HCT116 (cell line): ENCODE results near the gene FOS. TPM values are rescaled to one million over a fixed set of nuclear protein-coding genes. Genes with fewer than 3 reads are reported as not detected.

Source experiments
- ATAC-seq: fragments of 200-7000 bp; cut with Tn5 transposase; 2 replicates; pipeline ENCODE4 v1.9.1; 2020; ENCODE audit warnings: mild to moderate bottlenecking, moderate library complexity
- BruUV-seq: library from RNA; stranded (reverse); fragments of 400-500 nt; replicated peaks from 2 replicates; lab custom pipeline; 2021; lab: Mats Ljungman, UMichigan
- CTCF ChIA-PET: fragments of 300-600 bp; sonication (Branson Sonifier 250); formaldehyde crosslinking; loops from one replicate; lab custom pipeline; 2021; ENCODE audit warnings: antibody characterized with exemption; lab: Charles Lee
- POLR2A ChIA-PET: fragments of 300-600, 350-600 bp; sonication (Branson Sonifier 250); formaldehyde crosslinking; loops from one replicate; lab custom pipeline; 2021; ENCODE audit warnings: antibody characterized with exemption; lab: Charles Lee
- RAD21 ChIA-PET, 2 experiments: fragments of 300-600 bp; sonication (Branson Sonifier 250); formaldehyde crosslinking; loops; one replicate each; lab custom pipeline; 2023; ENCODE audit warnings: low total read pairs in 2 of 2; ENCODE audit not compliant: uncharacterized antibody in 2 of 2, unreplicated experiment in 2 of 2, low non-redundant PET in 1 of 2; lab: Charles Lee
- DNase-seq: peaks from one replicate; pipeline ENCODE4 v3.0.0-alpha.2; 2010; ENCODE audit warnings: low read depth, low spot score
- H2AFZ ChIP-seq: fragments of 200-600 bp; shearing (Covaris generic), sonication (generic); 2 replicates; pipeline ENCODE4 v1.6.1; 2017; ENCODE audit warnings: low read depth, mixed run types, mixed read lengths, antibody characterized with exemption, low read length; ENCODE audit not compliant: poor library complexity, severe bottlenecking
- H3K27ac ChIP-seq: 2 replicates; pipeline ENCODE4 v1.5.1; 2012; ENCODE audit warnings: low read depth, low read length
- H3K27me3 ChIP-seq: fragments of 200-600 bp; sonication (generic); 2 replicates; pipeline ENCODE4 v1.6.1; 2016; ENCODE audit warnings: mixed run types, low read length, mixed read lengths; ENCODE audit not compliant: insufficient read depth
- H3K36me3 ChIP-seq, 2 experiments: fragments of 200-500 bp in 1 of 2; fragments of 200-600 bp in 1 of 2; sonication (Bioruptor generic) in 1 of 2; sonication (generic) in 1 of 2; 2 replicates each; pipeline versions ENCODE4 v1.5.1 to v1.6.1; 2014 to 2016; ENCODE audit warnings: low read length in 2 of 2, inconsistent platforms in 1 of 2, mixed read lengths in 1 of 2, mixed run types in 1 of 2; ENCODE audit not compliant: insufficient read depth in 2 of 2, control insufficient read depth in 1 of 2
- H3K4me1 ChIP-seq, 2 experiments: fragments of 200-600 bp in 1 of 2; sonication (generic) in 1 of 2; 2 replicates each; pipeline versions ENCODE4 v1.5.1 to v1.6.1; 2012 to 2017; ENCODE audit warnings: low read length in 2 of 2, inconsistent platforms in 1 of 2, mild to moderate bottlenecking in 1 of 2, mixed read lengths in 1 of 2, mixed run types in 1 of 2, moderate library complexity in 1 of 2; ENCODE audit not compliant: insufficient read depth in 2 of 2, control insufficient read depth in 1 of 2
- H3K4me2 ChIP-seq: fragments of 200-600 bp; sonication (generic); 2 replicates; pipeline ENCODE4 v1.6.1; 2017; ENCODE audit warnings: mixed run types, low read length, mixed read lengths
- H3K4me3 ChIP-seq, 2 experiments: fragments of 200-600 bp in 1 of 2; sonication (generic) in 1 of 2; replicated peaks in 1 of 2; 2 replicates each; pipeline ENCODE4 v1.5.1; 2011 to 2016; ENCODE audit warnings: low read length in 2 of 2, control low read depth in 1 of 2, low read depth in 1 of 2, mild to moderate bottlenecking in 1 of 2, mixed read lengths in 1 of 2, mixed run types in 1 of 2
- H3K79me2 ChIP-seq: fragments of 200-600 bp; sonication (generic); 2 replicates; pipeline ENCODE4 v1.6.1; 2017; ENCODE audit warnings: mild to moderate bottlenecking, mixed run types, low read length, moderate library complexity, mixed read lengths; ENCODE audit not compliant: insufficient read depth
- H3K9ac ChIP-seq: fragments of 200-600 bp; sonication (generic); 2 replicates; pipeline ENCODE4 v1.6.1; 2016; ENCODE audit warnings: low read length, mixed read lengths
- H3K9me2 ChIP-seq: fragments of 200-600 bp; sonication (generic), shearing (Covaris generic); 2 replicates; pipeline ENCODE4 v1.6.1; 2017; ENCODE audit warnings: mixed run types, mild to moderate bottlenecking, moderate library complexity; ENCODE audit not compliant: insufficient read depth
- H3K9me3 ChIP-seq, 2 experiments: fragments of 200-500 bp in 1 of 2; fragments of 200-600 bp in 1 of 2; sonication (Bioruptor generic) in 1 of 2; sonication (generic) in 1 of 2; 2 replicates each; pipeline ENCODE4 v1.6.1; 2014 to 2017; ENCODE audit warnings: low read length in 2 of 2, mixed read lengths in 2 of 2, inconsistent platforms in 1 of 2, low read depth in 1 of 2, mild to moderate bottlenecking in 1 of 2, mixed run types in 1 of 2, moderate library complexity in 1 of 2; ENCODE audit not compliant: control insufficient read depth in 1 of 2, insufficient read depth in 1 of 2
- H4K20me1 ChIP-seq: fragments of 200-600 bp; sonication (generic), shearing (Covaris generic); 2 replicates; pipeline ENCODE4 v1.6.1; 2017; ENCODE audit warnings: mixed run types, mild to moderate bottlenecking, moderate library complexity; ENCODE audit not compliant: insufficient read depth
- CEBPB ChIP-seq: IDR thresholded peaks from 2 replicates; pipeline ENCODE4 v1.6.1; 2012; ENCODE audit warnings: low read depth
- CTCF ChIP-seq, 3 experiments: fragments of 200-600 bp in 1 of 3; sonication (generic) in 1 of 3; IDR thresholded peaks in 2 of 3; conservative IDR thresholded peaks in 1 of 3; 2 replicates each; pipeline ENCODE4 v1.5.1; 2012 to 2017; ENCODE audit warnings: low read depth in 2 of 3, low read length in 2 of 3, antibody characterized with exemption in 1 of 3, borderline replicate concordance in 1 of 3, control low read depth in 1 of 3, mild to moderate bottlenecking in 1 of 3, mixed read lengths in 1 of 3, mixed run types in 1 of 3, moderate library complexity in 1 of 3; ENCODE audit not compliant: insufficient read depth in 1 of 3
- FOSL1 ChIP-seq: IDR thresholded peaks from 2 replicates; pipeline ENCODE4 v1.6.1; 2012; ENCODE audit warnings: low read depth
- JUND ChIP-seq: IDR thresholded peaks from 2 replicates; pipeline ENCODE4 v1.6.1; 2012
- POLR2A ChIP-seq: IDR thresholded peaks from 2 replicates; pipeline ENCODE4 v1.7.0; 2011; ENCODE audit warnings: borderline replicate concordance; ENCODE audit not compliant: insufficient read depth, insufficient read length; ENCODE audit errors: extremely low read depth
- RAD21 ChIP-seq: IDR thresholded peaks from 2 replicates; pipeline ENCODE4 v1.6.1; 2012; ENCODE audit warnings: low read depth, mild to moderate bottlenecking
- SP1 ChIP-seq: IDR thresholded peaks from 2 replicates; pipeline ENCODE4 v1.6.1; 2012; ENCODE audit warnings: low read depth
- SRF ChIP-seq: IDR thresholded peaks from 2 replicates; pipeline ENCODE4 v1.6.1; 2012; ENCODE audit warnings: low read depth
- TCF7L2 ChIP-seq: IDR thresholded peaks from 2 replicates; pipeline ENCODE4 v1.7.0; 2011; ENCODE audit warnings: borderline replicate concordance, inconsistent platforms; ENCODE audit not compliant: insufficient read depth, insufficient read length; ENCODE audit errors: extremely low read depth
- ZFX ChIP-seq: fragments of 450-650 bp; IDR thresholded peaks from 2 replicates; pipeline ENCODE4 v1.6.1; 2017
- intact Hi-C: fragments of 100-400 bp; cut with micrococcal nuclease; formaldehyde crosslinking; loops from 2 replicates; pipeline ENCODE4 v1.10.0; 2022
- total RNA-seq: library from RNA; stranded (reverse); gene quantifications from one replicate; pipeline ENCODE4 v1.2.1, GENCODE V29; 2021; ENCODE audit not compliant: unreplicated experiment
- TF ChIP-seq, protein P1 (sequence below): IDR thresholded peaks from 2 replicates; pipeline ENCODE4 v1.6.1; 2012

FOS gene
- total RNA-seq, 1 experiment from 2014 or later = 50.4 TPM

- Histone ChIP-seq H4K20me1 (no peaks in the 10 kb centered on the region), H3K4me1 (peaks cover 17 to 35% of the 10 kb centered on the region in 2 experiments), H3K9me3 (no peaks in the 10 kb centered on the region), H3K4me3 (peak overlapping the region in 1 of 2 experiments; percentile 25; a peak in 1 of 4 replicates), H3K9ac (peak overlapping the region; percentile 59), H3K27ac (peak overlapping the region; percentile 46), H3K36me3 (no peaks in the 10 kb centered on the region), H3K27me3 (no peaks in the 10 kb centered on the region), H2AFZ (peak overlapping the region; percentile 79), H3K79me2 (no peaks in the 10 kb centered on the region), H3K9me2 (no peaks in the 10 kb centered on the region), H3K4me2 (peak overlapping the region; percentile 82)
- ChIA-PET POLR2A (interaction anchor here (1.3 to 1.5 kb wide), 2 partner anchors 17 to 19 kb away, joined by 5 to 6 read pairs; partner anchors contain the start of gene FOS), CTCF (interaction anchor here (0.5 to 1.9 kb wide), 2 partner anchors 36 to 314 kb away, joined by 3 to 10 read pairs; no protein-coding TSS in a partner anchor), RAD21 (interaction anchor here in 1 of 2 experiments (1.5 kb wide), 1 partner anchor 35 kb away, joined by 4 read pairs; no protein-coding TSS in a partner anchor)
- TF ChIP-seq TCF7L2 = no peak
- no peak for TF ChIP-seq JUND
- no peak for TF ChIP-seq SP1
- TF ChIP-seq, protein P1, sequence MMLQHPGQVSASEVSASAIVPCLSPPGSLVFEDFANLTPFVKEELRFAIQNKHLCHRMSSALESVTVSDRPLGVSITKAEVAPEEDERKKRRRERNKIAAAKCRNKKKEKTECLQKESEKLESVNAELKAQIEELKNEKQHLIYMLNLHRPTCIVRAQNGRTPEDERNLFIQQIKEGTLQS = no peak
- no peak for TF ChIP-seq POLR2A
- no peak for TF ChIP-seq CEBPB
- no peak for TF ChIP-seq ZFX
- TF ChIP-seq SRF = no peak
- no peak for TF ChIP-seq FOSL1
- TSS peak; percentile 91 for BruUV-seq
- no peak for DNase-seq
- intact Hi-C loops = loop anchor here (1.0 to 2.0 kb wide), 3 partner anchors 19 to 83 kb away; partner anchors contain the start of genes FOS and TMED10
- ATAC-seq = peak; percentile 4
Observed at GRCh38 chr14:75259510-75259855, 19.1 kb upstream of the FOS start.

DNA sequence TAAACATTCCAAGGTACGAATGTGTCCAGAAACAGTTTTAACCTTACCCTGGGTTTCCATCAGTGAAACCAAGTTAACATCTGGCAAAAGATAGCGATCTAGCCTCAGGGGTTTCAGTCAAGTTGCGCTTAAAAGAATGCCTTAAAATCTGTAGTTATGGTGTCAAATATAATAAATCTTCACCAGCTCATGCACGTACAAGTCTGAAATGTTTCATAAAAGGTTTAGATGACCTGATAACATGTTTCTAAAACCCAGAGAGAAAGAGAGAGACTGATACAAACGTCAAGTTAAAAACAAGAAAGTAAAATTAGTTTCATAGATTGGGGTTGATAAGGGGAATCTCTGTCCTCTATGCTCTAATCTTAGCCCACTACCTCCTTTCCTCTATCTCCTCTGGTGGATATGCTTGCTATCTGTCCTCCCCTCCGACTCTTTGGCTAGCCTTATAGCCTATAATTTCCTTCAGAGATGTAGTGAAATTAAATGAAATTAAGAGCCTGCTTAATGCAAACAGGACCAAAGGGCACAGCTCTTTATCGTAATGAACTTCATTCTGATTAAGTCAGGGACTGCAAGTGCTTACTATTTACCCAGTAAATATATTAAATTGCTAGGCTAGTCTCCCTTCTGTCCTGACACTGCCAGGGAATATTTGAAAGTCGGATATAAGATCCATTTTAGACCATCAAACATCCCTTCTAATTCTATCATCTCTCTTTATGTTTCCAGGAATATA, 18.4 kb upstream of the FOS start:
- Histone ChIP-seq H4K20me1 (no peaks in the 10 kb centered on the region), H3K27ac (no peak overlapping the region), H3K4me2 (no peak overlapping the region; the same call in 1 of the 2 replicates), H3K79me2 (no peaks in the 10 kb centered on the region), H3K9me3 (no peaks in the 10 kb centered on the region), H3K36me3 (no peaks in the 10 kb centered on the region), H3K9me2 (no peaks in the 10 kb centered on the region), H3K4me3 (no peak overlapping the region), H3K4me1 (peaks cover 17 to 29% of the 10 kb centered on the region in 2 experiments), H3K9ac (no peak overlapping the region), H3K27me3 (no peaks in the 10 kb centered on the region), H2AFZ (peak overlapping the region; percentile 10)
- CTCF ChIA-PET = no interaction called here
- RAD21 ChIA-PET = interaction anchor here in 1 of 2 experiments (1.5 kb wide), 1 partner anchor 34 kb away, joined by 4 read pairs; no protein-coding TSS in a partner anchor
- POLR2A ChIA-PET = no interaction called here
- no peak for ATAC-seq
- intact Hi-C loops = no loop called here
- BruUV-seq = no TSS peak
- TF ChIP-seq SP1 = no peak
- TF ChIP-seq JUND = no peak
- TF ChIP-seq TCF7L2 = no peak
- no peak for TF ChIP-seq RAD21
- TF ChIP-seq SRF = no peak
- no peak for TF ChIP-seq CTCF (IDR thresholded peaks at IDR 0.05 in 2 of 3, conservative IDR thresholded peaks at IDR 0.05 in 1 of 3; ENCODE audit: borderline replicate concordance in 1 of 3, insufficient read depth in 1 of 3, low read depth in 2 of 3, low read length in 2 of 3)
- TF ChIP-seq ZFX = no peak
- TF ChIP-seq, protein P1 = no peak
- no peak for DNase-seq
